Stimulated activated CD8-positive, alpha-beta memory T cell treated with anti-CD3 and anti-CD28 coated beads, Interleukin-2, amount 100 ng/mL, for 1 hour (primary cell): ENCODE measurements around the gene SMYD4.

Source experiments
- DNase-seq, 2 donors: peaks; one replicate each; pipeline ENCODE4 v3.0.0-alpha.2; 2020; ENCODE audit warnings: low read depth in 2 of 2

The SMYD4 gene

GRCh38 chr17:1732241-1732832, 97.4 kb downstream of the SMYD4 start:
- no peak for DNase-seq

GRCh38 chr17:1731194-1731506, 98.6 kb downstream of the SMYD4 start:
- no peak for DNase-seq

GRCh38 chr17:1730326-1731193, 99.1 kb downstream of the SMYD4 start:
- no peak for DNase-seq

GRCh38 chr17:1729966-1730325, 99.8 kb downstream of the SMYD4 start:
- DNase-seq, result no peak
